Measurements from ENCODE around the gene DNMT3L.

DNA sequence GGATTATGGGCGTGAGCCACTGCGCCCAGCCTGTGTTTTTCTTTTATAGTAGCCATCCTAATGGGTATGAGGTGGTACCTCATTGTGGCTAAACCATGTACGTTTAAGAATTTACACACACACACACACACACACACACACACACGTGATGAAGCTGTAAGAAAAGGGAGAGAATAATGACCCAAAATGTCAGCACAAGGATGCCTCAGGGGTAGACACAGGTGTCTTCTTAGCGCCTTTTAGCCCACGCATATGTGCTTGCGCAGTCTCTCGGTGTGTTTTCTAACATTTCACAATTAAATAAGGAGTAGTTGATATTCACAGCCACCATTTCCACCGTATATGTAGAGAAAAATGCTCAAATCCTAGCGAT is 37.4 kb upstream of the DNMT3L start:
- TF ChIP-seq GATA2 (IDR thresholded peaks at IDR 0.05; ENCODE audit: low read depth, low read length) = no peak
- no peak for TF ChIP-seq GATA3 (IDR thresholded peaks at IDR 0.05; ENCODE audit: low read depth, low read length)
